GM23338 (cell line): Measurements from ENCODE around the gene GRIFIN. TPM values are rescaled to one million over a fixed set of nuclear protein-coding genes. Genes with fewer than 3 reads are reported as not detected.

Experiments
- ATAC-seq: fragments of 200-7000 bp; cut with Tn5 transposase; 3 replicates; pipeline ENCODE4 v1.9.1; 2020
- DNase-seq: peaks from one replicate; pipeline ENCODE4 v3.0.0-alpha.2; 2015; ENCODE audit warnings: low spot score
- H2AFZ ChIP-seq: fragments of 200-600 bp; sonication (generic); 2 replicates; pipeline ENCODE4 v1.8.0; 2016; ENCODE audit warnings: antibody characterized with exemption, mild to moderate bottlenecking, moderate library complexity
- H3F3A ChIP-seq: fragments of 200-600 bp; sonication (generic); replicated peaks from 2 replicates; pipeline ENCODE4 v1.8.0; 2017; ENCODE audit warnings: antibody characterized with exemption, mixed run types, low read depth
- H3K27ac ChIP-seq: fragments of 200-600 bp; sonication (generic); 2 replicates; pipeline ENCODE4 v1.6.1; 2016; ENCODE audit warnings: low read depth
- H3K27me3 ChIP-seq: fragments of 200-600 bp; sonication (generic); 2 replicates; pipeline ENCODE4 v1.8.0; 2016; ENCODE audit warnings: mild to moderate bottlenecking, mixed run types, moderate library complexity; ENCODE audit not compliant: insufficient read depth
- H3K36me3 ChIP-seq: fragments of 200-600 bp; sonication (generic); 2 replicates; pipeline ENCODE4 v1.8.0; 2016; ENCODE audit warnings: mild to moderate bottlenecking; ENCODE audit not compliant: insufficient read depth
- H3K4me1 ChIP-seq: fragments of 200-600 bp; sonication (generic); 2 replicates; pipeline ENCODE4 v1.8.0; 2016; ENCODE audit warnings: mild to moderate bottlenecking, moderate library complexity; ENCODE audit not compliant: insufficient read depth
- H3K4me2 ChIP-seq: fragments of 200-600 bp; sonication (generic); 2 replicates; pipeline ENCODE4 v1.7.1; 2017; ENCODE audit warnings: mixed run types
- H3K4me3 ChIP-seq: fragments of 200-600 bp; sonication (generic); 2 replicates; pipeline ENCODE4 v1.6.1; 2016; ENCODE audit warnings: mixed run types
- H3K79me2 ChIP-seq: fragments of 200-600 bp; sonication (generic); replicated peaks from 2 replicates; pipeline ENCODE4 v1.8.0; 2017; ENCODE audit warnings: mild to moderate bottlenecking; ENCODE audit not compliant: insufficient read depth
- H3K9me2 ChIP-seq: fragments of 200-600 bp; sonication (generic); 2 replicates; pipeline ENCODE4 v1.8.0; 2017; ENCODE audit not compliant: insufficient read depth
- H4K20me1 ChIP-seq: fragments of 200-600 bp; sonication (generic); replicated peaks from 2 replicates; pipeline ENCODE4 v1.8.0; 2017; ENCODE audit warnings: mild to moderate bottlenecking; ENCODE audit not compliant: insufficient read depth
- H3K27ac Mint-ChIP-seq: 2 replicates; pipeline ENCODE4 v1.8.0; 2020; ENCODE audit warnings: inconsistent platforms, mild to moderate bottlenecking, moderate library complexity, mixed read lengths
- H3K27me3 Mint-ChIP-seq: 3 replicates; pipeline ENCODE4 v1.8.0; 2022; ENCODE audit warnings: low read depth, mild to moderate bottlenecking, moderate library complexity, mixed read lengths, inconsistent platforms; ENCODE audit not compliant: insufficient read depth, poor library complexity
- H3K36me3 Mint-ChIP-seq: 3 replicates; pipeline ENCODE4 v1.8.0; 2021; ENCODE audit warnings: low read depth, mild to moderate bottlenecking, inconsistent platforms, moderate library complexity, mixed read lengths
- H3K4me1 Mint-ChIP-seq: 3 replicates; pipeline ENCODE4 v1.8.0; 2020; ENCODE audit warnings: mild to moderate bottlenecking, inconsistent platforms, mixed read lengths
- H3K4me3 Mint-ChIP-seq: 3 replicates; pipeline ENCODE4 v1.8.0; 2021; ENCODE audit warnings: moderate library complexity, mild to moderate bottlenecking, inconsistent platforms, mixed read lengths
- H3K9me3 Mint-ChIP-seq: 3 replicates; pipeline ENCODE4 v1.8.0; 2020; ENCODE audit warnings: moderate library complexity, mild to moderate bottlenecking, inconsistent platforms, mixed read lengths
- EZH2 ChIP-seq: fragments of 200-600 bp; sonication (generic); IDR thresholded peaks from one replicate; pipeline ENCODE4 v1.8.0; 2017; ENCODE audit warnings: antibody characterized with exemption, mild to moderate bottlenecking, low read depth; ENCODE audit not compliant: unreplicated experiment
- EZH2phosphoT487 ChIP-seq: fragments of 200-600 bp; sonication (generic); IDR thresholded peaks from one replicate; pipeline ENCODE4 v1.8.1; 2018; ENCODE audit warnings: antibody characterized with exemption; ENCODE audit not compliant: unreplicated experiment
- JUNB ChIP-seq: IDR thresholded peaks from one replicate; pipeline ENCODE4 v1.6.1; 2016; ENCODE audit warnings: antibody characterized with exemption; ENCODE audit not compliant: unreplicated experiment
- NANOG ChIP-seq: IDR thresholded peaks from 2 replicates; pipeline ENCODE4 v1.6.1; 2016; ENCODE audit warnings: antibody characterized with exemption, borderline replicate concordance
- POLR2AphosphoS5 ChIP-seq: IDR thresholded peaks from 2 replicates; pipeline ENCODE4 v1.6.1; 2016; ENCODE audit warnings: antibody characterized with exemption, low read depth
- STAT1 ChIP-seq: IDR thresholded peaks from one replicate; pipeline ENCODE4 v1.6.1; 2016; ENCODE audit warnings: antibody characterized with exemption; ENCODE audit not compliant: unreplicated experiment
- ZNF331 ChIP-seq: fragments of 250-450 bp; sonication (Bioruptor Pico); IDR thresholded peaks from 2 replicates; pipeline ENCODE4 v1.5.0; 2020; ENCODE audit warnings: low read depth, mild to moderate bottlenecking, moderate library complexity
- polyA plus RNA-seq: library from polyadenylated mRNA; unstranded; fragments of >200 nt; fragmentation: Nextera tagmentation; extraction: Ambion mirVana; gene quantifications from 2 replicates; pipeline ENCODE4 v1.2.1, GENCODE V29; 2016
- total RNA-seq: library from RNA; depleted of rRNA; stranded (reverse); fragments of >200 nt; shearing (Covaris generic); gene quantifications from 2 replicates; pipeline ENCODE4 v1.2.3, GENCODE V29; 2014
- TF ChIP-seq, protein P1 (sequence below): IDR thresholded peaks from 2 replicates; pipeline ENCODE4 v1.6.1; 2016; ENCODE audit warnings: antibody characterized with exemption
- TF ChIP-seq, protein P2 (sequence below): fragments of 250-450 bp; sonication (Bioruptor Pico); IDR thresholded peaks from 2 replicates; pipeline ENCODE4 v1.5.0; 2020; ENCODE audit warnings: mild to moderate bottlenecking, moderate library complexity
- TF ChIP-seq, protein P3 (sequence below), 2 experiments: fragments of 200-600 bp in 1 of 2; sonication (generic) in 1 of 2; conservative IDR thresholded peaks; 2 replicates each; pipeline versions ENCODE4 v1.5.1 to v1.6.1; 2016 to 2017; ENCODE audit warnings: antibody characterized with exemption in 2 of 2, low read depth in 2 of 2, mild to moderate bottlenecking in 2 of 2, moderate library complexity in 1 of 2
- TF ChIP-seq, protein P4 (sequence below): IDR thresholded peaks from one replicate; pipeline ENCODE4 v1.6.1; 2018; ENCODE audit warnings: antibody characterized with exemption; ENCODE audit not compliant: unreplicated experiment

GRIFIN gene
- total and polyA plus RNA-seq, 2 experiments from 2014 or later, result not detected

DNA sequence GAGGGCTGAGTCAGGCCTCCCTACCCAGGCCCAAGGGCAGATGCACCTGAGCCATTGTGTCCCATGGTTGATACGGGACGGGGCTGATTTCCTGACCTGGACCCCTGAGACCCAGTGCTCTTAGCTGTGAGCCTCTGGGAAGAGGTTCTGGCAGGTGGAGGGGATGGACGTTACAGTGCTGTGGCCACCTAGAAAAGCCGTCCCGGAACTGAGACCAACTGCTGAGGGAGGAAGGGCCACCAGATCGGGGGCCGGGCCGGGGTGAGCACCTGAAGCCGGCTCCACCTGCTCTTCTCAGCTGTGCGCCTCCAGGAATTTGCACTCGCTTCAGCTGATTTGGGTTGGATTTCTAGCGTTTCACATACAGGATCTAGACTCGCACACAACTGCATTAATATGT lies 37.4 kb downstream of the GRIFIN start (continued):
- TF ChIP-seq JUNB (no peak), EZH2phosphoT487 (no peak), ZNF331 (CRISPR knock-in tag) (no peak), NANOG (no peak), POLR2AphosphoS5 (no peak)
- TF ChIP-seq, protein P1, sequence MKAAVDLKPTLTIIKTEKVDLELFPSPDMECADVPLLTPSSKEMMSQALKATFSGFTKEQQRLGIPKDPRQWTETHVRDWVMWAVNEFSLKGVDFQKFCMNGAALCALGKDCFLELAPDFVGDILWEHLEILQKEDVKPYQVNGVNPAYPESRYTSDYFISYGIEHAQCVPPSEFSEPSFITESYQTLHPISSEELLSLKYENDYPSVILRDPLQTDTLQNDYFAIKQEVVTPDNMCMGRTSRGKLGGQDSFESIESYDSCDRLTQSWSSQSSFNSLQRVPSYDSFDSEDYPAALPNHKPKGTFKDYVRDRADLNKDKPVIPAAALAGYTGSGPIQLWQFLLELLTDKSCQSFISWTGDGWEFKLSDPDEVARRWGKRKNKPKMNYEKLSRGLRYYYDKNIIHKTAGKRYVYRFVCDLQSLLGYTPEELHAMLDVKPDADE, result no peak

DNA sequence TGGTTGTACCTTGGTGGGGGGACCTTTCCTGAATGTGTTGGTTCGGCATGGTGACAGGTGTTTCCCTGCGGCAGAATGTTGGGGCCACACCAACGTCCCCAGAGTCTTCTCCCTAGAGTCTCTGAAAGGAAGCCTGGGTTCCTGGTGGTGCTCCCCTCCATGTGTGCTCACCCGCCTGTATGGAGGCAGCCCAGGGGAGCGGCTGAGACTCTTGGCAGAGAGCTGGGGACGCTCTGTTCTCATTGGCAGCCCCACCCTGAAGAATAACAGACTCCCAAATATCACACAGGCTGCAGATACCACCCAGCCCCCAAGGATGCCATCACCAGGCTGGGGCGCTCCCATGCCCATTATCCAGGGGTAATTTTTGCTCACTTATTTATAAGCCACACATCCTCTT lies 38.0 kb downstream of the GRIFIN start:
- Histone ChIP-seq H3K36me3 (no peaks in the 10 kb centered on the region), H3K79me2 (no peaks in the 10 kb centered on the region), H4K20me1 (no peaks in the 10 kb centered on the region; the same call in 1 of the 2 replicates), H3K9me2 (no peaks in the 10 kb centered on the region), H2AFZ (no peak overlapping the region), H3K27ac (no peak overlapping the region), H3K4me1 (no peaks in the 10 kb centered on the region), H3K4me2 (no peak overlapping the region), H3K4me3 (no peak overlapping the region), H3F3A (no peaks in the 10 kb centered on the region), H3K27me3 (no peaks in the 10 kb centered on the region)
- Mint-ChIP-seq H3K9me3 (no peaks in the 10 kb centered on the region), H3K27ac (no peak overlapping the region), H3K4me1 (peaks cover 6% of the 10 kb centered on the region; the same call in 1 of the 3 replicates), H3K4me3 (no peak overlapping the region), H3K27me3 (peaks cover 4% of the 10 kb centered on the region), H3K36me3 (peaks cover 9% of the 10 kb centered on the region)
- no peak for DNase-seq
- ATAC-seq, result no peak
- no peak for TF ChIP-seq STAT1
- TF ChIP-seq EZH2, result no peak
- TF ChIP-seq NANOG, result no peak
- no peak for TF ChIP-seq JUNB
- TF ChIP-seq, protein P2, sequence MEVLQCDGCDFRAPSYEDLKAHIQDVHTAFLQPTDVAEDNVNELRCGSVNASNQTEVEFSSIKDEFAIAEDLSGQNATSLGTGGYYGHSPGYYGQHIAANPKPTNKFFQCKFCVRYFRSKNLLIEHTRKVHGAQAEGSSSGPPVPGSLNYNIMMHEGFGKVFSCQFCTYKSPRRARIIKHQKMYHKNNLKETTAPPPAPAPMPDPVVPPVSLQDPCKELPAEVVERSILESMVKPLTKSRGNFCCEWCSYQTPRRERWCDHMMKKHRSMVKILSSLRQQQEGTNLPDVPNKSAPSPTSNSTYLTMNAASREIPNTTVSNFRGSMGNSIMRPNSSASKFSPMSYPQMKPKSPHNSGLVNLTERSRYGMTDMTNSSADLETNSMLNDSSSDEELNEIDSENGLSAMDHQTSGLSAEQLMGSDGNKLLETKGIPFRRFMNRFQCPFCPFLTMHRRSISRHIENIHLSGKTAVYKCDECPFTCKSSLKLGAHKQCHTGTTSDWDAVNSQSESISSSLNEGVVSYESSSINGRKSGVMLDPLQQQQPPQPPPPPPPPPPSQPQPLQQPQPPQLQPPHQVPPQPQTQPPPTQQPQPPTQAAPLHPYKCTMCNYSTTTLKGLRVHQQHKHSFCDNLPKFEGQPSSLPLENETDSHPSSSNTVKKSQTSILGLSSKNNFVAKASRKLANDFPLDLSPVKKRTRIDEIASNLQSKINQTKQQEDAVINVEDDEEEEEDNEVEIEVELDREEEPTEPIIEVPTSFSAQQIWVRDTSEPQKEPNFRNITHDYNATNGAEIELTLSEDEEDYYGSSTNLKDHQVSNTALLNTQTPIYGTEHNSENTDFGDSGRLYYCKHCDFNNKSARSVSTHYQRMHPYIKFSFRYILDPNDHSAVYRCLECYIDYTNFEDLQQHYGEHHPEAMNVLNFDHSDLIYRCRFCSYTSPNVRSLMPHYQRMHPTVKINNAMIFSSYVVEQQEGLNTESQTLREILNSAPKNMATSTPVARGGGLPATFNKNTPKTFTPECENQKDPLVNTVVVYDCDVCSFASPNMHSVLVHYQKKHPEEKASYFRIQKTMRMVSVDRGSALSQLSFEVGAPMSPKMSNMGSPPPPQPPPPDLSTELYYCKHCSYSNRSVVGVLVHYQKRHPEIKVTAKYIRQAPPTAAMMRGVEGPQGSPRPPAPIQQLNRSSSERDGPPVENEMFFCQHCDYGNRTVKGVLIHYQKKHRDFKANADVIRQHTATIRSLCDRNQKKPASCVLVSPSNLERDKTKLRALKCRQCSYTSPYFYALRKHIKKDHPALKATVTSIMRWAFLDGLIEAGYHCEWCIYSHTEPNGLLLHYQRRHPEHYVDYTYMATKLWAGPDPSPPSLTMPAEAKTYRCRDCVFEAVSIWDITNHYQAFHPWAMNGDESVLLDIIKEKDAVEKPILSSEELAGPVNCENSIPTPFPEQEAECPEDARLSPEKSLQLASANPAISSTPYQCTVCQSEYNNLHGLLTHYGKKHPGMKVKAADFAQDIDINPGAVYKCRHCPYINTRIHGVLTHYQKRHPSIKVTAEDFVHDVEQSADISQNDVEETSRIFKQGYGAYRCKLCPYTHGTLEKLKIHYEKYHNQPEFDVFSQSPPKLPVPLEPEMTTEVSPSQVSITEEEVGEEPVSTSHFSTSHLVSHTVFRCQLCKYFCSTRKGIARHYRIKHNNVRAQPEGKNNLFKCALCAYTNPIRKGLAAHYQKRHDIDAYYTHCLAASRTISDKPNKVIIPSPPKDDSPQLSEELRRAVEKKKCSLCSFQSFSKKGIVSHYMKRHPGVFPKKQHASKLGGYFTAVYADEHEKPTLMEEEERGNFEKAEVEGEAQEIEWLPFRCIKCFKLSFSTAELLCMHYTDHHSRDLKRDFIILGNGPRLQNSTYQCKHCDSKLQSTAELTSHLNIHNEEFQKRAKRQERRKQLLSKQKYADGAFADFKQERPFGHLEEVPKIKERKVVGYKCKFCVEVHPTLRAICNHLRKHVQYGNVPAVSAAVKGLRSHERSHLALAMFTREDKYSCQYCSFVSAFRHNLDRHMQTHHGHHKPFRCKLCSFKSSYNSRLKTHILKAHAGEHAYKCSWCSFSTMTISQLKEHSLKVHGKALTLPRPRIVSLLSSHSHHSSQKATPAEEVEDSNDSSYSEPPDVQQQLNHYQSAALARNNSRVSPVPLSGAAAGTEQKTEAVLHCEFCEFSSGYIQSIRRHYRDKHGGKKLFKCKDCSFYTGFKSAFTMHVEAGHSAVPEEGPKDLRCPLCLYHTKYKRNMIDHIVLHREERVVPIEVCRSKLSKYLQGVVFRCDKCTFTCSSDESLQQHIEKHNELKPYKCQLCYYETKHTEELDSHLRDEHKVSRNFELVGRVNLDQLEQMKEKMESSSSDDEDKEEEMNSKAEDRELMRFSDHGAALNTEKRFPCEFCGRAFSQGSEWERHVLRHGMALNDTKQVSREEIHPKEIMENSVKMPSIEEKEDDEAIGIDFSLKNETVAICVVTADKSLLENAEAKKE (CRISPR knock-in tag), result no peak
- TF ChIP-seq, protein P3, sequence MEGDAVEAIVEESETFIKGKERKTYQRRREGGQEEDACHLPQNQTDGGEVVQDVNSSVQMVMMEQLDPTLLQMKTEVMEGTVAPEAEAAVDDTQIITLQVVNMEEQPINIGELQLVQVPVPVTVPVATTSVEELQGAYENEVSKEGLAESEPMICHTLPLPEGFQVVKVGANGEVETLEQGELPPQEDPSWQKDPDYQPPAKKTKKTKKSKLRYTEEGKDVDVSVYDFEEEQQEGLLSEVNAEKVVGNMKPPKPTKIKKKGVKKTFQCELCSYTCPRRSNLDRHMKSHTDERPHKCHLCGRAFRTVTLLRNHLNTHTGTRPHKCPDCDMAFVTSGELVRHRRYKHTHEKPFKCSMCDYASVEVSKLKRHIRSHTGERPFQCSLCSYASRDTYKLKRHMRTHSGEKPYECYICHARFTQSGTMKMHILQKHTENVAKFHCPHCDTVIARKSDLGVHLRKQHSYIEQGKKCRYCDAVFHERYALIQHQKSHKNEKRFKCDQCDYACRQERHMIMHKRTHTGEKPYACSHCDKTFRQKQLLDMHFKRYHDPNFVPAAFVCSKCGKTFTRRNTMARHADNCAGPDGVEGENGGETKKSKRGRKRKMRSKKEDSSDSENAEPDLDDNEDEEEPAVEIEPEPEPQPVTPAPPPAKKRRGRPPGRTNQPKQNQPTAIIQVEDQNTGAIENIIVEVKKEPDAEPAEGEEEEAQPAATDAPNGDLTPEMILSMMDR (conservative IDR thresholded peaks at IDR 0.05; ENCODE audit: low read depth in 2 of 2), result no peak
- TF ChIP-seq ZNF331 (CRISPR knock-in tag), result no peak
- TF ChIP-seq, protein P4, sequence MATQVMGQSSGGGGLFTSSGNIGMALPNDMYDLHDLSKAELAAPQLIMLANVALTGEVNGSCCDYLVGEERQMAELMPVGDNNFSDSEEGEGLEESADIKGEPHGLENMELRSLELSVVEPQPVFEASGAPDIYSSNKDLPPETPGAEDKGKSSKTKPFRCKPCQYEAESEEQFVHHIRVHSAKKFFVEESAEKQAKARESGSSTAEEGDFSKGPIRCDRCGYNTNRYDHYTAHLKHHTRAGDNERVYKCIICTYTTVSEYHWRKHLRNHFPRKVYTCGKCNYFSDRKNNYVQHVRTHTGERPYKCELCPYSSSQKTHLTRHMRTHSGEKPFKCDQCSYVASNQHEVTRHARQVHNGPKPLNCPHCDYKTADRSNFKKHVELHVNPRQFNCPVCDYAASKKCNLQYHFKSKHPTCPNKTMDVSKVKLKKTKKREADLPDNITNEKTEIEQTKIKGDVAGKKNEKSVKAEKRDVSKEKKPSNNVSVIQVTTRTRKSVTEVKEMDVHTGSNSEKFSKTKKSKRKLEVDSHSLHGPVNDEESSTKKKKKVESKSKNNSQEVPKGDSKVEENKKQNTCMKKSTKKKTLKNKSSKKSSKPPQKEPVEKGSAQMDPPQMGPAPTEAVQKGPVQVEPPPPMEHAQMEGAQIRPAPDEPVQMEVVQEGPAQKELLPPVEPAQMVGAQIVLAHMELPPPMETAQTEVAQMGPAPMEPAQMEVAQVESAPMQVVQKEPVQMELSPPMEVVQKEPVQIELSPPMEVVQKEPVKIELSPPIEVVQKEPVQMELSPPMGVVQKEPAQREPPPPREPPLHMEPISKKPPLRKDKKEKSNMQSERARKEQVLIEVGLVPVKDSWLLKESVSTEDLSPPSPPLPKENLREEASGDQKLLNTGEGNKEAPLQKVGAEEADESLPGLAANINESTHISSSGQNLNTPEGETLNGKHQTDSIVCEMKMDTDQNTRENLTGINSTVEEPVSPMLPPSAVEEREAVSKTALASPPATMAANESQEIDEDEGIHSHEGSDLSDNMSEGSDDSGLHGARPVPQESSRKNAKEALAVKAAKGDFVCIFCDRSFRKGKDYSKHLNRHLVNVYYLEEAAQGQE, result no peak
- TF ChIP-seq, protein P1, result no peak
